MCF 10A (cell line): ENCODE results near the gene LRRC45. TPM values are rescaled to one million over a fixed set of nuclear protein-coding genes. Genes with fewer than 3 reads are reported as not detected.
A peak's percentile ranks its signal among the peaks of the same experiment; 100 is the strongest.

Source experiments
- BruUV-seq: library from RNA; stranded (reverse); fragments of 400-500 nt; replicated peaks from 2 replicates; lab custom pipeline; 2021; lab: Mats Ljungman, UMichigan
- CTCF ChIA-PET: fragments of 300-600 bp; sonication (Branson Sonifier 250); formaldehyde crosslinking; extraction: SDS; loops from one replicate; lab custom pipeline; 2021; ENCODE audit warnings: antibody characterized with exemption, inconsistent platforms; lab: Yijun Ruan, JAX
- POLR2A ChIA-PET: fragments of 300-600, 350-650 bp; sonication (Branson Sonifier 250); formaldehyde crosslinking; extraction: SDS; loops from one replicate; lab custom pipeline; 2020; ENCODE audit warnings: antibody characterized with exemption, inconsistent platforms; lab: Yijun Ruan, JAX
- DNase-seq: peaks from one replicate; pipeline ENCODE4 v3.0.0-alpha.2; 2018; ENCODE audit not compliant: unreplicated experiment
- H3K27ac Mint-ChIP-seq: one replicate; pipeline ENCODE4 v1.8.0; 2022; ENCODE audit warnings: mild to moderate bottlenecking, low read depth, mixed read lengths; ENCODE audit not compliant: unreplicated experiment
- H3K27me3 Mint-ChIP-seq: one replicate; pipeline ENCODE4 v1.8.0; 2022; ENCODE audit warnings: mixed read lengths; ENCODE audit not compliant: insufficient read depth, unreplicated experiment
- H3K36me3 Mint-ChIP-seq: one replicate; pipeline ENCODE4 v1.8.0; 2022; ENCODE audit warnings: mild to moderate bottlenecking, moderate library complexity, mixed read lengths; ENCODE audit not compliant: insufficient read depth, unreplicated experiment
- H3K4me1 Mint-ChIP-seq: one replicate; pipeline ENCODE4 v1.8.0; 2022; ENCODE audit warnings: mixed read lengths; ENCODE audit not compliant: insufficient read depth, unreplicated experiment
- H3K4me3 Mint-ChIP-seq: one replicate; pipeline ENCODE4 v1.8.0; 2022; ENCODE audit warnings: mild to moderate bottlenecking, moderate library complexity, mixed read lengths; ENCODE audit not compliant: unreplicated experiment
- H3K9me3 Mint-ChIP-seq: one replicate; pipeline ENCODE4 v1.8.0; 2022; ENCODE audit warnings: mixed read lengths; ENCODE audit not compliant: unreplicated experiment
- CTCF ChIP-seq: fragments of 200-600 bp; IDR thresholded peaks from one replicate; pipeline ENCODE4 v1.8.0; 2022; ENCODE audit warnings: antibody characterized with exemption, mild to moderate bottlenecking; ENCODE audit not compliant: unreplicated experiment
- intact Hi-C: fragments of 100-400 bp; cut with micrococcal nuclease; formaldehyde crosslinking; loops from 2 replicates; pipeline ENCODE4 v1.14.1; 2022
- total RNA-seq: library from RNA; stranded (reverse); gene quantifications from 2 replicates; pipeline ENCODE4 v1.2.3, GENCODE V29; 2022

LRRC45 gene
- total RNA-seq, 1 experiment from 2014 or later, result 3.4 TPM

DNA sequence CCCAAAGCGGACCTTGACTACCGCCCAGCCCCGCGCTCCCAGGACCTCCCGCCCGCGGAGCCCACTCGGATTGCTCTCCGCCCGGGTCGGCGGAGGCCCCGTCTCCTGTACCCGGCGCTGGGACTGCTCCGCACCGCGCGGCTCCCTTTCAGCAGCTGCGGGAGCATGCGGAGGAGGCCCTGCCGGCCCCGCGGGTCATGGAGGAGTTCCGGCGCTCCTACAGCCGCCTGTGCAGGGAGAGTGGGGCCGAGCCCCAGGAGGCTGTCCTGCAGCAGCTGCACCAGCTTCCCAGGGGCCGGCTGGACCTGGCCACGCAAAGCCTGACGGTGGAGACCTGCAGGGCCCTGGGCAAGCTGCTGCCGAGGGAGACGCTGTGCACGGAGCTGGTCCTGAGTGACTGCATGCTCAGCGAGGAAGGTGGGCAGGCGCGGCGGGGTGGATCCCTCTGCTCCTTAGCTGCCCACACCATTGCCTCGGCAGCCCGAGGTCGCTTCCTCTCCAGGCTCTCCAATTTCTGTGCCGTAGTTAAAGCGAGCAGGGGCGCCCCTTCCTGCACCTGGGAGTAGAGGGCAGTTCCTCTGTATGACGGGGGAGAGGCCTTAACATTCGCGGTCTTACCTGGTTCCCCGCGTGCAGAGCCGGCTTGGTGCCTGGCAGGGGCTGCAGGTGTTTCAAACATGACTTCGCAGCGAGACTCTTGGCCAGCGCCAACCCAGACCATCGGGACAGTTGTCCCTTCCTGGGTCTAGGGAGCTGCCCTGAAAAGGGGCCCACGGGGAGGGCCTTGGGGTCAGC is 539 bp downstream of the LRRC45 start:
- no TSS peak for BruUV-seq
- ChIA-PET POLR2A (interaction anchor here (0.7 to 4.7 kb wide), 16 partner anchors 8 to 1994 kb away, joined by 3 to 35 read pairs (median 5); partner anchors contain the start of genes ASPSCR1, DCXR, DUS1L and FASN), CTCF (interaction anchor here (5.2 kb wide), 1 partner anchor 64 kb away, joined by 74 read pairs; the partner anchor contains the start of gene NOTUM)
- no peak for DNase-seq
- Mint-ChIP-seq H3K27me3 (no peaks in the 10 kb centered on the region), H3K9me3 (no peaks in the 10 kb centered on the region), H3K4me3 (peak overlapping the region; percentile 79), H3K36me3 (peaks cover 5% of the 10 kb centered on the region), H3K27ac (no peak overlapping the region), H3K4me1 (peaks cover 16% of the 10 kb centered on the region)
- no peak for TF ChIP-seq CTCF
- intact Hi-C loops, result loop anchor here (1.0 kb wide), 1 partner anchor 32 kb away; no protein-coding TSS in a partner anchor

DNA sequence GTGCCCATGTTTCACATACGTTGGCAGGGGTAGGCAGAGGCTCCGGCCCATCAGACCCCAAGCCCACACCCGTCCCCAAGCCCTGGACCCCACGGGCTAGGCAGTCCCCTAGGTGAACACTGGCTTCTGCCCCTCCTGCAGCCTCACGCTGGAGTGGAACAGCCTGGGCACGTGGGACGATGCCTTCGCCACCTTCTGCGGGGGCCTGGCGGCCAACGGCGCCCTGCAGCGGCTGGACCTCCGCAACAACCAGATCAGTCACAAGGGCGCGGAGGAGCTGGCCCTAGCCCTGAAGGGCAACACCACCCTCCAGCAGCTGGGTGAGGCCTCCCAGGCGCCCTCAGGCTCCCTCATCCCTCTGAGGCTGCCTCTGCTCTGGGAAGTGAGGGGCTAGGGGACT is 1.8 kb downstream of the LRRC45 start:
- Mint-ChIP-seq H3K36me3 (peaks cover 5% of the 10 kb centered on the region), H3K4me3 (no peak overlapping the region), H3K4me1 (peaks cover 16% of the 10 kb centered on the region), H3K27me3 (no peaks in the 10 kb centered on the region), H3K9me3 (no peaks in the 10 kb centered on the region), H3K27ac (no peak overlapping the region)
- BruUV-seq, result no TSS peak
- intact Hi-C loops, result no loop called here
- POLR2A ChIA-PET, result no interaction called here
- CTCF ChIA-PET, result interaction anchor here (0.8 to 1.2 kb wide), 2 partner anchors 62 to 65 kb away, joined by 3 read pairs; no protein-coding TSS in a partner anchor
- DNase-seq, result no peak
- TF ChIP-seq CTCF, result no peak

- BruUV-seq, result no TSS peak
- ChIA-PET POLR2A (no interaction called here), CTCF (interaction anchor here (0.8 to 1.2 kb wide), 3 partner anchors 12 to 66 kb away, joined by 3 read pairs; partner anchors contain the start of gene DCXR)
- Mint-ChIP-seq H3K27me3 (no peaks in the 10 kb centered on the region), H3K4me3 (no peak overlapping the region), H3K36me3 (peaks cover 5% of the 10 kb centered on the region), H3K4me1 (peaks cover 14% of the 10 kb centered on the region), H3K27ac (no peak overlapping the region), H3K9me3 (no peaks in the 10 kb centered on the region)
- DNase-seq, result no peak
- intact Hi-C loops, result no loop called here
- TF ChIP-seq CTCF, result no peak
Measured at GRCh38 chr17:82025401-82026107, 2.4 kb downstream of the LRRC45 start.

- Mint-ChIP-seq H3K27ac (no peak overlapping the region), H3K4me3 (no peak overlapping the region), H3K4me1 (peaks cover 6% of the 10 kb centered on the region), H3K27me3 (no peaks in the 10 kb centered on the region), H3K9me3 (no peaks in the 10 kb centered on the region), H3K36me3 (peaks cover 5% of the 10 kb centered on the region)
- ChIA-PET CTCF (no interaction called here), POLR2A (interaction anchor here (0.6 to 1.4 kb wide), 2 partner anchors 48 to 59 kb away, joined by 3 to 4 read pairs; no protein-coding TSS in a partner anchor)
- no peak for DNase-seq
- BruUV-seq, result no TSS peak
- intact Hi-C loops, result no loop called here
- no peak for TF ChIP-seq CTCF
Measured at GRCh38 chr17:82028246-82028645, 5.1 kb downstream of the LRRC45 start.
